Stimulated activated CD8-positive, alpha-beta memory T cell treated with anti-CD3 and anti-CD28 coated beads, Interleukin-15, amount 100 ng/mL, for 48 hours (primary cell): ENCODE results near the gene ZNF177.
A peak's percentile ranks its signal among the peaks of the same experiment; 100 is the strongest.

ENCODE experiments used
- DNase-seq, 2 donors: peaks; one replicate each; pipeline ENCODE4 v3.0.0-alpha.2; 2020; ENCODE audit warnings: low read depth in 2 of 2

ZNF177 gene

DNA sequence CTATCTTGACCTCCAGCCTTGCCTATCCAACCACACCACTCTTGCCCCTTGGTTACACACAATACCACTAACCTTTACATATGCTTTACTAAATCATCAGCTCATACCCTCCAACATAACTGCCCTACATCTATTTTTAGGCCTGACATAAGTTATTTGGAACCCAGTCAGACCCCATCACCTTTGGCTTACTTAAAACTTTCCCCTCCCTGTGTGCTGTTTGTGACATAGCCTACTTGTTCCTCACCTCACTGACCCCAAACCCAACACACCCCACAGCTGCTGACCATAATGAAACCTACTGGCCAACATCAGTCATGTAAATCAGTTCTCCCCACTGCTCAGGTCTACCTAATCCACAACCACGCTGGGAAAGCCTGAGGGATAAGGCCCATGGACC, 67.6 kb downstream of the ZNF177 start:
- DNase-seq, result no peak

DNA sequence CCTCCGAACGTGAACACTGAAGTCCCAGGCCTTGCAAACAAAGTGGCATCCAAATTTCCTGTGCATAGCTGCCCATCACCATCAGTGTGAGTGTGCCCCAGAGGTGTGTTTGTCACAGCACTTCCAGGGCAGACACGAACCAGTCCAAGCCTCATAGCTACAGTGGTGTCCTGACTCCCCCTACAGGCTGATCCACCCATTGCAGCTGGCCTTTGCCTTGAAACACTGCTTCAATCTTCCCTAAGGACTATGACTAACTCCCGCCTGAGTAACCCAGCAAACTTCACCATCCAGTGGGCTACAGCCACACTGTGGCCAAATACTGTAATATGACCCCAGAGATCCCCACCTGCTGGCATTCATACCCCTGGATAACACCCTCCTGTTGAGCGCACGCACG, 68.7 kb downstream of the ZNF177 start:
- DNase-seq, result peak in 1 of 2 donors; percentile 39
